HepG2 (cell line): ENCODE results near the gene ATRN. TPM values are rescaled to one million over a fixed set of nuclear protein-coding genes. Genes with fewer than 3 reads are reported as not detected.

Experiments
- DBP ChIP-seq: sonication (generic); formaldehyde crosslinking; IDR thresholded peaks from 2 replicates; pipeline ENCODE4 v1.4.0; 2020; ENCODE audit warnings: missing genetic modification reagents; ENCODE audit errors: not compliant biosample characterization
- E2F5 ChIP-seq: sonication (generic); formaldehyde crosslinking; conservative IDR thresholded peaks from 2 replicates; pipeline ENCODE4 v1.4.0; 2020; ENCODE audit warnings: missing genetic modification reagents
- FOXA3 ChIP-seq: IDR thresholded peaks from 2 replicates; pipeline ENCODE4 v1.6.1; 2016; ENCODE audit warnings: missing genetic modification reagents, missing compliant biosample characterization
- FOXP1 ChIP-seq, 2 experiments: fragments of 450-650 bp in 1 of 2; IDR thresholded peaks; 2 replicates each; pipeline ENCODE4 v1.6.1; 2017 to 2018; ENCODE audit warnings: antibody characterized with exemption in 1 of 2
- GATAD2A ChIP-seq: IDR thresholded peaks from 2 replicates; pipeline ENCODE4 v1.6.1; 2016
- KDM6A ChIP-seq: IDR thresholded peaks from 2 replicates; pipeline ENCODE4 v1.6.1; 2016; ENCODE audit warnings: low read depth
- KLF16 ChIP-seq, 2 experiments: sonication (generic) in 1 of 2; formaldehyde crosslinking in 1 of 2; IDR thresholded peaks; 2 replicates each; pipeline versions ENCODE4 v1.6.1 to v1.8.0; 2016 to 2023; ENCODE audit warnings: missing genetic modification reagents in 2 of 2, missing compliant biosample characterization in 1 of 2
- NR2C2 ChIP-seq: sonication (generic); formaldehyde crosslinking; IDR thresholded peaks from 2 replicates; pipeline ENCODE4 v1.4.0; 2020; ENCODE audit warnings: missing genetic modification reagents, mild to moderate bottlenecking, moderate library complexity, borderline replicate concordance
- SKIL ChIP-seq: sonication (generic); formaldehyde crosslinking; IDR thresholded peaks from 2 replicates; pipeline ENCODE4 v1.8.0; 2022; ENCODE audit warnings: missing genetic modification reagents, mild to moderate bottlenecking, moderate library complexity, borderline replicate concordance
- SP140L ChIP-seq: sonication (generic); formaldehyde crosslinking; IDR thresholded peaks from 2 replicates; pipeline ENCODE4 v1.4.0; 2020; ENCODE audit warnings: missing genetic modification reagents, borderline replicate concordance
- TARDBP ChIP-seq: sonication (generic); formaldehyde crosslinking; IDR thresholded peaks from 2 replicates; pipeline ENCODE4 v1.8.0; 2022; ENCODE audit warnings: mild to moderate bottlenecking, missing genetic modification reagents
- TRIM24 ChIP-seq: sonication (generic); formaldehyde crosslinking; IDR thresholded peaks from 2 replicates; pipeline ENCODE4 v1.8.0; 2022; ENCODE audit warnings: mild to moderate bottlenecking, missing genetic modification reagents
- XBP1 ChIP-seq: sonication (generic); formaldehyde crosslinking; IDR thresholded peaks from 2 replicates; pipeline ENCODE4 v1.5.0; 2020; ENCODE audit warnings: missing genetic modification reagents
- YEATS2 ChIP-seq: sonication (generic); formaldehyde crosslinking; IDR thresholded peaks from 2 replicates; pipeline ENCODE4 v1.4.0; 2020; ENCODE audit warnings: missing genetic modification reagents, borderline replicate concordance
- ZFP62 ChIP-seq: sonication (generic); formaldehyde crosslinking; IDR thresholded peaks from 2 replicates; pipeline ENCODE4 v1.4.0; 2020; ENCODE audit warnings: missing genetic modification reagents
- ZFP90 ChIP-seq: sonication (generic); formaldehyde crosslinking; IDR thresholded peaks from 2 replicates; pipeline ENCODE4 v1.8.0; 2022; ENCODE audit warnings: missing genetic modification reagents, mild to moderate bottlenecking, inconsistent platforms, borderline replicate concordance
- ZNF510 ChIP-seq: sonication (generic); formaldehyde crosslinking; IDR thresholded peaks from 2 replicates; pipeline ENCODE4 v1.4.0; 2020; ENCODE audit warnings: low read depth, mild to moderate bottlenecking, missing genetic modification reagents
- ZNF547 ChIP-seq: sonication (generic); formaldehyde crosslinking; IDR thresholded peaks from 2 replicates; pipeline ENCODE4 v1.5.1; 2020; ENCODE audit warnings: mild to moderate bottlenecking, missing genetic modification reagents
- ZNF557 ChIP-seq: sonication (generic); formaldehyde crosslinking; IDR thresholded peaks from 2 replicates; pipeline ENCODE4 v1.4.0; 2020; ENCODE audit warnings: missing genetic modification reagents
- ZNF644 ChIP-seq: IDR thresholded peaks from 2 replicates; pipeline ENCODE4 v1.6.1; 2016; ENCODE audit warnings: low read depth
- ZNF776 ChIP-seq: sonication (generic); formaldehyde crosslinking; IDR thresholded peaks from 2 replicates; pipeline ENCODE4 v1.4.0; 2020; ENCODE audit warnings: mild to moderate bottlenecking, missing genetic modification reagents
- ZSCAN21 ChIP-seq: sonication (generic); formaldehyde crosslinking; IDR thresholded peaks from 2 replicates; pipeline ENCODE4 v1.8.0; 2022; ENCODE audit warnings: mild to moderate bottlenecking, missing genetic modification reagents, moderate library complexity, borderline replicate concordance
- polyA plus RNA-seq, 8 experiments: library from polyadenylated mRNA; depleted of rRNA in 3 of 8; stranded (reverse) in 7 of 8; unstranded in 1 of 8; fragments of >200 nt; fragmentation: Illumina TruSeq in 4 of 8; extraction: Trizol in 4 of 8; gene quantifications; 2 replicates each; pipeline versions ENCODE4 v1.2.1 to v1.2.3, GENCODE V29; 2011 to 2016; ENCODE audit warnings: low read depth in 4 of 8, missing spikeins in 1 of 8, mixed read lengths in 1 of 8; ENCODE audit not compliant: insufficient read depth in 1 of 8
- total RNA-seq, 5 experiments: library from RNA; depleted of rRNA; stranded (reverse); fragments of >200 nt; fragmentation: Illumina TruSeq; extraction: Trizol; gene quantifications; 2 replicates each; pipeline ENCODE4 v1.2.3, GENCODE V29; 2016; ENCODE audit warnings: low read depth in 1 of 5
- TF ChIP-seq, protein P1 (sequence below): sonication (generic); formaldehyde crosslinking; IDR thresholded peaks from 2 replicates; pipeline ENCODE4 v1.5.0; 2020; ENCODE audit warnings: mild to moderate bottlenecking, missing genetic modification reagents

Gene ATRN
- total and polyA plus RNA-seq, 2 of the 13 experiments (the other 11 are each of a cell fraction or from before 2014, with no cell fraction given): 44.2 to 81.1 TPM

GRCh38 chr20:3477861-3478544, 7.2 kb downstream of the ATRN start (continued):
- TF ChIP-seq FOXP1 (IDR thresholded peaks at IDR 0.05) (no peak), FOXP1 (CRISPR knock-in tag; IDR thresholded peaks at IDR 0.05) (peak; percentile 54; the same call in 1 of the 2 replicates), ZNF510 (CRISPR knock-in tag) (no peak), FOXA3 (CRISPR knock-in tag) (peak; percentile 71; the same call in 1 of the 2 replicates), KDM6A (peak; percentile 24; the same call in 1 of the 2 replicates), DBP (CRISPR knock-in tag) (no peak), ZNF776 (CRISPR knock-in tag) (no peak), KLF16 (CRISPR knock-in tag; IDR thresholded peaks at IDR 0.05) (no peak), TRIM24 (CRISPR knock-in tag) (no peak), ZNF644 (CRISPR knock-in tag) (no peak), NR2C2 (CRISPR knock-in tag) (no peak), TARDBP (CRISPR knock-in tag) (no peak), SP140L (CRISPR knock-in tag) (no peak), ZFP62 (CRISPR knock-in tag) (no peak), XBP1 (CRISPR knock-in tag) (no peak), YEATS2 (CRISPR knock-in tag) (no peak), ZSCAN21 (no peak), ZNF547 (CRISPR knock-in tag) (no peak), ZFP90 (no peak), ZNF557 (CRISPR knock-in tag) (no peak), SKIL (CRISPR knock-in tag) (0 out of 2 replicates have a peak, but pooled peaks have one; percentile 15), GATAD2A (CRISPR knock-in tag) (peak; percentile 61), E2F5 (no peak)
- TF ChIP-seq, protein P1, sequence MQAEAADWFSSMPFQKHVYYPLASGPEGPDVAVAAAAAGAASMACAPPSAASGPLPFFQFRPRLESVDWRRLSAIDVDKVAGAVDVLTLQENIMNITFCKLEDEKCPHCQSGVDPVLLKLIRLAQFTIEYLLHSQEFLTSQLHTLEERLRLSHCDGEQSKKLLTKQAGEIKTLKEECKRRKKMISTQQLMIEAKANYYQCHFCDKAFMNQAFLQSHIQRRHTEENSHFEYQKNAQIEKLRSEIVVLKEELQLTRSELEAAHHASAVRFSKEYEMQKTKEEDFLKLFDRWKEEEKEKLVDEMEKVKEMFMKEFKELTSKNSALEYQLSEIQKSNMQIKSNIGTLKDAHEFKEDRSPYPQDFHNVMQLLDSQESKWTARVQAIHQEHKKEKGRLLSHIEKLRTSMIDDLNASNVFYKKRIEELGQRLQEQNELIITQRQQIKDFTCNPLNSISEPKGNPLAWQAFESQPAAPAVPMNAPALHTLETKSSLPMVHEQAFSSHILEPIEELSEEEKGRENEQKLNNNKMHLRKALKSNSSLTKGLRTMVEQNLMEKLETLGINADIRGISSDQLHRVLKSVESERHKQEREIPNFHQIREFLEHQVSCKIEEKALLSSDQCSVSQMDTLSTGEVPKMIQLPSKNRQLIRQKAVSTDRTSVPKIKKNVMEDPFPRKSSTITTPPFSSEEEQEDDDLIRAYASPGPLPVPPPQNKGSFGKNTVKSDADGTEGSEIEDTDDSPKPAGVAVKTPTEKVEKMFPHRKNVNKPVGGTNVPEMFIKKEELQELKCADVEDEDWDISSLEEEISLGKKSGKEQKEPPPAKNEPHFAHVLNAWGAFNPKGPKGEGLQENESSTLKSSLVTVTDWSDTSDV: no peak
